ENCODE measurements around the gene GNAL. TPM values are rescaled to one million over a fixed set of nuclear protein-coding genes. Genes with fewer than 3 reads are reported as not detected.
"Not testable (repeated sequence)": the region's sequence is repeated elsewhere in the genome, so short reads cannot be mapped to it uniquely, and the experiment has no call there.

The GNAL gene
- polyA plus RNA-seq (ENCODE audit: insufficient read length in 4 of 4): 1 to 10 TPM; 2.9 to 6.1 (median 3.5) TPM

- DNase-seq (ENCODE audit: low read depth in 4 of 4, low spot score in 2 of 4): peak in 3 of 4 donors; percentile 56 to 79 (median 76)
Measured at GRCh38 chr18:11688972-11689668, at the start of gene GNAL. TSS of gene GNAL (plus strand) at chr18:11689264. CDS start at chr18:11689564, 300 bp downstream.

GRCh38 chr18:11647310-11647709 lies 41.8 kb upstream of the GNAL start:
- not testable (repeated sequence) for DNase-seq (ENCODE audit: low read depth in 4 of 4, low spot score in 2 of 4)

GRCh38 chr18:11647804-11648203 lies 41.3 kb upstream of the GNAL start:
- not testable (repeated sequence) for DNase-seq (ENCODE audit: low read depth in 4 of 4, low spot score in 2 of 4)

- DNase-seq (ENCODE audit: low read depth in 4 of 4, low spot score in 2 of 4): no peak
Measured at GRCh38 chr18:11649839-11650238, 39.2 kb upstream of the GNAL start.

GRCh38 chr18:11651899-11652298 lies 37.2 kb upstream of the GNAL start:
- DNase-seq (ENCODE audit: low read depth in 4 of 4, low spot score in 2 of 4): no peak

GRCh38 chr18:11653521-11653920 lies 35.5 kb upstream of the GNAL start:
- no peak for DNase-seq (ENCODE audit: low read depth in 4 of 4, low spot score in 2 of 4)

- peak in 1 of 4 donors; percentile 13 for DNase-seq (ENCODE audit: low read depth in 4 of 4, low spot score in 2 of 4)
Measured at GRCh38 chr18:11654736-11655605, 34.1 kb upstream of the GNAL start.

GRCh38 chr18:11655606-11655932 lies 33.5 kb upstream of the GNAL start:
- DNase-seq (ENCODE audit: low read depth in 4 of 4, low spot score in 2 of 4): peak in 1 of 4 donors; percentile 19

- no peak for DNase-seq (ENCODE audit: low read depth in 4 of 4, low spot score in 2 of 4)
Measured at GRCh38 chr18:11657152-11657551, 31.9 kb upstream of the GNAL start.

GRCh38 chr18:11657554-11657953 lies 31.5 kb upstream of the GNAL start:
- no peak for DNase-seq (ENCODE audit: low read depth in 4 of 4, low spot score in 2 of 4)

GRCh38 chr18:11658019-11658418 lies 31.0 kb upstream of the GNAL start:
- no peak for DNase-seq (ENCODE audit: low read depth in 4 of 4, low spot score in 2 of 4)

- DNase-seq (ENCODE audit: low read depth in 4 of 4, low spot score in 2 of 4): no peak
Measured at GRCh38 chr18:11658989-11659388, 30.1 kb upstream of the GNAL start.

GRCh38 chr18:11660691-11661090 lies 28.4 kb upstream of the GNAL start:
- DNase-seq (ENCODE audit: low read depth in 4 of 4, low spot score in 2 of 4): no peak

- no peak for DNase-seq (ENCODE audit: low read depth in 4 of 4, low spot score in 2 of 4)
Measured at GRCh38 chr18:11661430-11661829, 27.6 kb upstream of the GNAL start.

- DNase-seq (ENCODE audit: low read depth in 4 of 4, low spot score in 2 of 4): no peak
Measured at GRCh38 chr18:11663439-11664029, 25.5 kb upstream of the GNAL start.

- DNase-seq (ENCODE audit: low read depth in 4 of 4, low spot score in 2 of 4): no peak
Measured at GRCh38 chr18:11664286-11664685, 24.8 kb upstream of the GNAL start.

GRCh38 chr18:11665146-11665545 lies 23.9 kb upstream of the GNAL start:
- DNase-seq (ENCODE audit: low read depth in 4 of 4, low spot score in 2 of 4): no peak

GRCh38 chr18:11665587-11665986 lies 23.5 kb upstream of the GNAL start:
- DNase-seq (ENCODE audit: low read depth in 4 of 4, low spot score in 2 of 4): no peak

- DNase-seq (ENCODE audit: low read depth in 4 of 4, low spot score in 2 of 4): no peak
Measured at GRCh38 chr18:11666176-11666575, 22.9 kb upstream of the GNAL start.

GRCh38 chr18:11666831-11667230 lies 22.2 kb upstream of the GNAL start:
- DNase-seq (ENCODE audit: low read depth in 4 of 4, low spot score in 2 of 4): no peak

GRCh38 chr18:11667578-11667977 lies 21.5 kb upstream of the GNAL start:
- DNase-seq (ENCODE audit: low read depth in 4 of 4, low spot score in 2 of 4): no peak
